Stimulated activated CD8-positive, alpha-beta memory T cell treated with anti-CD3 and anti-CD28 coated beads, Interleukin-12 subunit alpha, Interleukin-12 subunit beta, amount 100 ng/mL, for 24 hours (primary cell): ENCODE results near the gene SNAPIN.
"Not testable (repeated sequence)": the region's sequence is repeated elsewhere in the genome, so short reads cannot be mapped to it uniquely, and the experiment has no call there.

Experiments used
- DNase-seq: peaks from one replicate; pipeline ENCODE4 v3.0.0-alpha.2; 2020; ENCODE audit errors: extremely low read depth

Gene SNAPIN

GRCh38 chr1:153626904-153627714 lies 31.4 kb upstream of the SNAPIN start, which contains the start of gene S100A13:
TSS of gene S100A13 (minus strand) at chr1:153627505. CDS start at chr1:153626472, 1,033 bp downstream.
- no peak for DNase-seq

- DNase-seq: no peak
Measured at GRCh38 chr1:153627715-153628626, 30.5 kb upstream of the SNAPIN start, which contains the start of gene S100A1. TSS of gene S100A1 (plus strand) at chr1:153628434. CDS start at chr1:153630522, 2,088 bp downstream.

- DNase-seq: no peak
Measured at GRCh38 chr1:153628638-153629342, 29.7 kb upstream of the SNAPIN start.

- no peak for DNase-seq
Measured at GRCh38 chr1:153629343-153629665, 29.2 kb upstream of the SNAPIN start.

GRCh38 chr1:153629971-153630370 lies 28.5 kb upstream of the SNAPIN start:
- no peak for DNase-seq

- DNase-seq: no peak
Measured at GRCh38 chr1:153630384-153630783, 28.1 kb upstream of the SNAPIN start.

- no peak for DNase-seq
Measured at GRCh38 chr1:153631047-153632022, 27.2 kb upstream of the SNAPIN start.

GRCh38 chr1:153633161-153633753 lies 25.2 kb upstream of the SNAPIN start:
- no peak for DNase-seq

DNA sequence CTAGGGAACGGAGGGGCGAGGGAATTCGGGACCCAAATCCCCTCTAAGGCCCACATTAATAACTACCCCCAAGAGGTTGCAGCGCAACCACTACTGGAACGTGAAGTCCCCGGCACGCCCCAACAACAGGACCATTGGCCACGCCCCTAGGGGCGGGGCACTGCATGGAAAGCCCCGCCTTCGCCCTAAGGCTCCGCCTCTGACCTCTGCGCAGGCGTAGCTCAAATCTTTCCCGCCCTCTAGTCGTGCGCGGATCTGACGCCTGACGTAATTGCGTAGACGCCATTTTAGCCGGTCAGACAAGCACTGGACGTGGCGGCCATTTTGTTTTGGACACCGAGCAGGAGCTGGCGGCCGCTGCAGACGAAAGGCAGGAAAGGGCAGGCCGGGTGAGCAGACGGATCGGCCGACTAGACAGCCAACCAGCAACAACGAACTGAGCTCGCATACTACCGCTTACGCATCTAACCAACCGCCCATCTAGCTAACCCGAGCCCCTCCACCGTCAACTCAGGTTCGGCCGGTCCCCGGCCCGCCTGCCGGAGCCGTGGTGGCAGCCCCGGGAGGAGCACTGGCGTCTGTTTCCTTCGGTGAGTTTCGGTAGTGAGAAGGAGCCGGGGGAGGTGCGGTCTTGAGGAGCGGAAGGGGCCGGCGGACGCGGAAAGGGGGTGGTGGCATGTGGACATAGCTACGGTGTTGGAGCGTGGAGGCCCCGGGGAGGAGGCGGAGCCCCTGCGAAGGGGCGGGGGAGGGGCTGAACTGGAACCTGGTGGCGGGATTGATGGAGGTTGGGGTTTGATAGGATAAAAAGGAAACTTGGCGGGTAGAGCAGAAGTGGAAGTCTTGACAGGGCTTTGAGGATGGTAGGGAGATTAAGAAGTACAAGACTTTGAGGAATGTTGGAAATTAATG lies 24.5 kb upstream of the SNAPIN start, which contains the start of gene CHTOP:
CHTOP (plus strand) TSS at position 313 of the 912 bp plus-strand sequence. CDS start 2,523 bp downstream, outside the sequence.
- DNase-seq: peak; percentile 87

DNA sequence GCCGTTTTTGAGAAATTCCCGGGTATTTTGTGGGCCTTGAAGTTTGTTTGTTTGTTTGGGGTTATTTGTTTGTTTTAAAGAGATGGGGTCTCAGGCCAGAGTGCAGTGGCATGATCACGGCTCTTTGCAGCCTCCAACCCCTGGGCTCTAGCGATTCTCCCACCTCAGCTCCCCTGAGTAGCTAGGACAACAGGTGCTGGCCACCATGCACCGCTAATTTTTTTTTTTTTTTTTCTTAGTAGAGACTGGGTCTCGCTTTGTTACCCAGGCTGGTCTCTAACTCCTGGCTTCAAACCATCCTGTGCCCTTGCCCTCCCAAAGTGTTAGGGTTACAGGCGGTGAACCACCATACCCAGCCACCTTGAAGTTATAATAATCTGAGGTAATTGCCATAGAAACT lies 22.6 kb upstream of the SNAPIN start:
- no peak for DNase-seq

GRCh38 chr1:153636312-153636711 lies 22.2 kb upstream of the SNAPIN start:
- DNase-seq: no peak

DNA sequence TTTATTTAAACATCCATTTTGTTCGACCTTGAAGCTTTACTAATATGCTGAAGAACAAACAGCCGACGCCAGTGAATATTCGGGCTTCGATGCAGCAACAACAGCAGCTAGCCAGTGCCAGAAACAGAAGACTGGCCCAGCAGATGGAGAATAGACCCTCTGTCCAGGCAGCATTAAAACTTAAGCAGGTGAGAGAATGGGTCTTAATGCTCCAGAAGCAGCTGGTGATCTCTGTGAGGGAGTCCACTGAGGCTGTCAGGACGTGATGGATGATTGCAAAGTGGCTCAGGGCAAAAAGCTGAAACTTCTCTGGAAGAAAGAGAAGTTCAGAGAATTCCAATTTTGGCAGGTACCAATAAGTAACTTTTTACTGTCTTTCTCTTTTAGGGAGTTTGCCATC lies 20.2 kb upstream of the SNAPIN start:
- no peak for DNase-seq

- DNase-seq: no peak
Measured at GRCh38 chr1:153639280-153639679, 19.2 kb upstream of the SNAPIN start.

- DNase-seq: not testable (repeated sequence)
Measured at GRCh38 chr1:153640213-153640612, 18.3 kb upstream of the SNAPIN start.

DNA sequence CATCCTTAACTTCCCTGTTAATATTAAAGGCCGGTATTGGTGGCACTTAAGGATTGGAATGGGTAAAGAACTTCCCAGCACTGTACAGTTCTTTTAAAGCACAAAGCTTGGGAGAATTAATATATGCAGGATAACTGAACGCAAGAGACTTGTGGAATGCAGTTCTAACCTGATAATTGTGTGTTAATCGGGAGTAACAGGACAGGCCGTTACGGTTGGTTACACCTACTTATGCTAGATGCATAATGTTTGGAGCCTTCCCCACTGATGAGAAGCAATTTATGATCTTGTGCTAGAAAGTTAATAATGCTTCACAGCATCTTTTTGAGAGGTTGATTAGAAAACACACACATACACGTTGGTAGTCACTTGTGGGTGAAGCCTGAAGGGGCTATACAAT lies 17.6 kb upstream of the SNAPIN start:
- no peak for DNase-seq

- no peak for DNase-seq
Measured at GRCh38 chr1:153642161-153642560, 16.3 kb upstream of the SNAPIN start.

DNA sequence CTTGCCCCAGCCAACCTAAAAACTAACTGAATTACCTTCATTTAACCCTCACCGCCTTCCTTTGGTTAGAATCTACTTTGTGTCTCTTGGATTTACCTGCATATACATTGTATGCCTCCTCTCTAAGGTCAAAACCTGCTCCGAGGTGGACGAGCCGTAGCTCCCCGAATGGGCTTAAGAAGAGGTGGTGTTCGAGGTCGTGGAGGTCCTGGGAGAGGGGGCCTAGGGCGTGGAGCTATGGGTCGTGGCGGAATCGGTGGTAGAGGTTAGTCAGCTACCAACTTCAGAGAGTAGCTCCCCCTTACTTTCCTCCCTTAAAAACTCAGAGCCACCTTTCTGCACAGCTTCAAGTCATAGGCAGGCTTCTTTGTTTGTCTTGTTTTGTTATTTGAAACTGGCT lies 15.4 kb upstream of the SNAPIN start:
- DNase-seq: no peak

- DNase-seq: no peak
Measured at GRCh38 chr1:153643816-153644215, 14.7 kb upstream of the SNAPIN start.

DNA sequence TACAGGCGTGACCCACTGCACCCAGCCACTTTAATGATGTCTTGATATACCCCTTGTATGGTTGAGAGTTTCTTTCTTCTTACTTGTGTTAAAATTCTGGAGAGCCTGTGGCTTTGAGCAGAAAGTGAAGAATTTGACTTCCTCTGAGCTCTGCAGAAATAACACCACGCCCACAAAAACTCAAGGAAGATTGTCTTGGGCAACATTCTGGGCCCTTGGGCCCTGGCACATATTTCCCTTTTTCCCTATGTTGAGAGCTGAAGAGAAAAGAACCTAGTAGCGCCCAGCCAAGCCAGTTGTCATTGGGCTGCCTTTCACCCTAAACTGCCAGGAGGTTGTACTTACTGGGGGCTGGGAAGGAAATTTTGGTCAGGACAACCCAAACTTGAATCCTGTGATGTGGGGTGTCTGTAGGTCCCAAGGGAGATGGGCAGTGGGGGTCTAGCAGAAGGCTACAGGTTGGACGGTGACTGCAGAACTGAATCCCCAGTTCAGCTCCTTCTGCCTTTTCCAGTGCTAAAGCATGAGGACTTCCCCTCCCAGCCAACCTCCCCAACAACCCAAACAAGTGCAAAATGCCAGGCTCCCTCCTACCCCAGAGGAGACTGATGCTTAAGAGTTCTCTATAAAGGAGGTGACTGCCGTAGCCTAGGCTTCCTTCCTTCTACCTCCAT lies 11.7 kb upstream of the SNAPIN start:
- DNase-seq: no peak
